M059J (cell line): ENCODE measurements around the gene GREM1. TPM values are rescaled to one million over a fixed set of nuclear protein-coding genes. Genes with fewer than 3 reads are reported as not detected.

Experiments used
- DNase-seq: peaks from one replicate; pipeline ENCODE4 v3.0.0-alpha.2; 2012; ENCODE audit warnings: low read depth
- total RNA-seq: library from RNA; depleted of rRNA; stranded (reverse); fragments of >200 nt; shearing (Covaris generic); gene quantifications from 2 replicates; pipeline ENCODE4 v1.2.3, GENCODE V29; 2014

Gene GREM1
- total RNA-seq, 1 experiment from 2014 or later = not detected

- DNase-seq = no peak
These were observed 23.4 kb upstream of the GREM1 start for GRCh38 chr15:32694222-32694983.

GRCh38 chr15:32698773-32699390, 18.9 kb upstream of the GREM1 start:
- peak; percentile 51 for DNase-seq

- peak; percentile 35 for DNase-seq
These were observed 17.2 kb upstream of the GREM1 start for GRCh38 chr15:32700501-32701150.

GRCh38 chr15:32701863-32702262, 15.9 kb upstream of the GREM1 start:
- DNase-seq = peak; percentile 40

GRCh38 chr15:32704395-32704981, 13.3 kb upstream of the GREM1 start:
- DNase-seq = peak; percentile 76

- DNase-seq = no peak
These were observed 12.4 kb upstream of the GREM1 start for GRCh38 chr15:32705446-32705845.

- peak; percentile 94 for DNase-seq
These were observed 11.1 kb upstream of the GREM1 start for GRCh38 chr15:32706704-32707103.

- no peak for DNase-seq
These were observed 10.4 kb upstream of the GREM1 start for GRCh38 chr15:32707436-32707835.

- DNase-seq = no peak
These were observed 8.3 kb upstream of the GREM1 start for GRCh38 chr15:32709295-32710033.

GRCh38 chr15:32715276-32715675, 2.5 kb upstream of the GREM1 start:
- DNase-seq = peak; percentile 87

GRCh38 chr15:32716216-32716914, 1.4 kb upstream of the GREM1 start:
- DNase-seq = no peak

GRCh38 chr15:32716915-32717425, 834 bp upstream of the GREM1 start:
- DNase-seq = no peak

- DNase-seq = no peak
These were observed 520 bp downstream of the GREM1 start for GRCh38 chr15:32718227-32718820.

GRCh38 chr15:32718821-32719716, 1.3 kb downstream of the GREM1 start:
- peak; percentile 23 for DNase-seq

GRCh38 chr15:32721596-32721995, 3.8 kb downstream of the GREM1 start:
- DNase-seq = peak; percentile 76

- peak; percentile 18 for DNase-seq
These were observed 4.3 kb downstream of the GREM1 start for GRCh38 chr15:32722136-32722535.

GRCh38 chr15:32723171-32723948, 5.6 kb downstream of the GREM1 start:
- DNase-seq = no peak

GRCh38 chr15:32729700-32730395, 12.0 kb downstream of the GREM1 start:
- no peak for DNase-seq
